Measurements from ENCODE around the gene SLC10A1.
"Not testable (repeated sequence)": the region's sequence is repeated elsewhere in the genome, so short reads cannot be mapped to it uniquely, and the experiment has no call there.

SLC10A1 gene

GRCh38 chr14:69749956-69750355 lies 47.1 kb downstream of the SLC10A1 start:
- FAIRE-seq (no peak), DNase-seq (ENCODE audit: insufficient read length, low spot score) (no peak)
- no peak for TF ChIP-seq CTCF (IDR thresholded peaks at IDR 0.05; ENCODE audit: insufficient read depth, missing control alignments)

DNA sequence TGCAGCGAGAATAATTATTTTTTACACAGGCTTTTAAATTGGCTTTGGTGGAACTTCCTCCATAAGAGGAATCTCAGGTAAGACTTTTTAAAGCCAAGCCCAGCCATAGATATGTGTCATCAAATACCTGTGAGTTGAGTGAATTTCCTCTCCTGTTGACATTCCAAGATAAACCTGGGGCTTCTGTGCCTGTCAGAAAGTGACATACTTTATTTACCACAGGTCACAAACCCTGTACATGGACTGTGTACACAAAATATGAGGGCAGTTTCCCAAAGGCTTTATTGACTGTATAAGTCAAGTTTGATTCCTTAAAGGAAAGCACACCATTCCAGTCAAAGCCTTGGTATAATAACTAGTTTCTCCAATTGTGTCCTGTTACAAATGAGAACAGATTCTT lies 56.0 kb downstream of the SLC10A1 start:
- FAIRE-seq: no peak
- no peak for TF ChIP-seq CTCF (IDR thresholded peaks at IDR 0.05; ENCODE audit: insufficient read depth, missing control alignments)
- no peak for DNase-seq (ENCODE audit: insufficient read length, low spot score)

DNA sequence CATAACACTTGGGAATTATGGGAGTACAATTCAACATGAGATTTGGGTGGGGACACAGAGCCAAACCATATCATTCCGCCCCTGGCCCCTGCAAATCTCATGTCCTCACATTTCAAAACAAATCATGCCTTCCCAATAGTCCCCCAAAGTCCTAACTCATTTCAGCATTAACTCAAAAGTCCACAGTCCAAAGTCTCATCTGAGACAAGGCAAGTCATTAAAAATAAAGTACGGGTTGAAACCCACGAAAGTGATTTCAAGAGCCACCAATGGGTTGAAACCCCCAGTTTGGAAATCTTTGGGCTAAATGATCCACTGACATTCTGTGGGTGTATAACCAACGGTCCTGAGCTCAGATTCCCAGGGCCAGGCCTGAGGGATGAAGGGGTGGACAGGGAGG lies 60.6 kb downstream of the SLC10A1 start:
- not testable (repeated sequence) for DNase-seq (ENCODE audit: insufficient read length, low spot score); FAIRE-seq

- not testable (repeated sequence) for DNase-seq (ENCODE audit: insufficient read length, low spot score); FAIRE-seq
Observed at GRCh38 chr14:69731919-69732598, 65.0 kb downstream of the SLC10A1 start.

DNA sequence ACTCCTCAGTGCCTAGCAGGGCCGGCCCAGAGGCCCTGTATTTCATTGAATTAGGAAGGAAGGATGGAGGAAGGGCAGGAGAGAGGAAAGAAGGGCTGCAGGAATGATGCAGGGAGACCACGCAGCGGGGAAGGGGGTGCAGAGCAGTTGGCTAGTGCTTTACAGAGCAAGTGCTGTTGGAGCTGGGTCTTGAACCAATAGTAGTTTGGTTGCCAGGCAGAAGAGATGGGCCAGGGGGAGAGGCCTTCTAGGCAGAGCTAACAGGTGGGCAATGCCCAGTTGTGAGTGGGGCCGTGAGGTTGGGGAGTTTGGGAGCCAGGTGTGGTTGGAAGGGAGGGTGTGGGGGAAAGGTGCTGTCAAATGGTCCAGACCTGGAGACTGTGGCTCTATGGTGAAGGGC lies 69.2 kb downstream of the SLC10A1 start:
- FAIRE-seq (no peak), DNase-seq (ENCODE audit: insufficient read length, low spot score) (no peak)
- TF ChIP-seq CTCF (IDR thresholded peaks at IDR 0.05; ENCODE audit: insufficient read depth, missing control alignments): no peak

- DNase-seq (ENCODE audit: insufficient read length, low spot score) (peak; percentile 86), FAIRE-seq (no peak)
- peak; percentile 89 for TF ChIP-seq CTCF (IDR thresholded peaks at IDR 0.05; ENCODE audit: insufficient read depth, missing control alignments)
Observed at GRCh38 chr14:69726761-69727511, 70.1 kb downstream of the SLC10A1 start.

All from D721Med (cell line).